DMS153 (cell line): ENCODE measurements around the gene CAMTA1.

ENCODE experiments used
- DNase-seq: peaks from one replicate; lab custom pipeline; 2025; lab: John Stamatoyannopoulos, UW

Gene CAMTA1

DNA sequence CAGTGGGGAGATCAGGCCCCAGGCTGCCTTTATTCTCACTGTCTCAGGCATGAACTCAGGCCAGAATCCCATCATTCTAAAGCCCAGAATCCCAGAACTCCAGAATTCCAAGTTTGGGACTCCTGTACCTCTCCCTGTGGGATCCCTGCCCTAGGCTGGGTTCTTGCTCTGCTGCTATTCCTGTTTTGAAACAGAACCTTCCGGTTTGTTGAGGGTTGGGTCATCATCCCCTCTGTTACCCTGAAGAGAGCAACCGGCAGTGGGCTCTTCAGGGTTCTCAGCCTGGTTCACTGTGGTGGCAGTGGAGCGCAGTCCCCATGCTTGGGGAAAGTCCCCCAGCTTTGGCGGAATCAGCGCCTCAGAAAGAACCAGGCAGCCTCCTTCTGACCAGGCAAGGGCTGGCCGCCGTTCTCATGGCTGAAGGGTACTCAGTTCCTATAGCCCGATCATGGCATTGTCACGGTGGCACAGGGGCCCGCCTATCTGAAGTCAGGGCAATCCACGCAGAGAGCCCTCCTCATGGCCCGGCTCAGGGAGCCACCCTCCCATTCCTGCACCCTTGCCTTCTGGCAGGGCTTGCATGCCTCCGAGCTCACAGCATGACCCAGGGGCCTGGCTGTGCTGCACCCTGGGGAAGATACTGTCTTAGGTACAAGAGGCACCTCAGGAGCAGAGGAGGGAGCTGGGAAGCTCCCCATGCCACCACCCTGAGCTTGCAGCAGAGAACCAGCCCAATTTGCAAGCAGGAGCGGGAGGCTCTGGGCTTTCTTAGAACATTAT, 650.2 kb downstream of the CAMTA1 start:
- DNase-seq = no peak

GRCh38 chr1:7436056-7437005, 651.1 kb downstream of the CAMTA1 start:
- DNase-seq = no peak

DNA sequence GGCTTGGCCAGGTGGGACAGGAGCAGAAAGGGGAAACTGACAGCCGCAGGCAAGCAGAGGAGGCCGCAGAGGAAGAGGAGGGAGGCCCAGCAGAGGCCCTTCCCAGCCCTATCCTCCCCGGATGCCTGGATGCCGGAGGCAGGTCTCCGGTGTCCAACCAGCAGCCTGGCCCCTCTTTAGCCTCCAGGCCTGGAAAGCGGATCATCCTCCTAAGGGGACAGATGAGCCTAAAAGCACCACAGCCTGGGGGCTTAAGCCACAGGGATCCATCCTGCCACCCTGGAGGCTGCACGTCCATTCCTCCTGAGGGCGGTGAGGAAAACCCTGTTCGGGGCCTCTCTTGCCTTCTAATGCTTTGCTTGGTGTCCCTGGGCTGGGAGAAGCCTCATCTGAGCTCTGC, 651.8 kb downstream of the CAMTA1 start:
- DNase-seq = no peak

DNA sequence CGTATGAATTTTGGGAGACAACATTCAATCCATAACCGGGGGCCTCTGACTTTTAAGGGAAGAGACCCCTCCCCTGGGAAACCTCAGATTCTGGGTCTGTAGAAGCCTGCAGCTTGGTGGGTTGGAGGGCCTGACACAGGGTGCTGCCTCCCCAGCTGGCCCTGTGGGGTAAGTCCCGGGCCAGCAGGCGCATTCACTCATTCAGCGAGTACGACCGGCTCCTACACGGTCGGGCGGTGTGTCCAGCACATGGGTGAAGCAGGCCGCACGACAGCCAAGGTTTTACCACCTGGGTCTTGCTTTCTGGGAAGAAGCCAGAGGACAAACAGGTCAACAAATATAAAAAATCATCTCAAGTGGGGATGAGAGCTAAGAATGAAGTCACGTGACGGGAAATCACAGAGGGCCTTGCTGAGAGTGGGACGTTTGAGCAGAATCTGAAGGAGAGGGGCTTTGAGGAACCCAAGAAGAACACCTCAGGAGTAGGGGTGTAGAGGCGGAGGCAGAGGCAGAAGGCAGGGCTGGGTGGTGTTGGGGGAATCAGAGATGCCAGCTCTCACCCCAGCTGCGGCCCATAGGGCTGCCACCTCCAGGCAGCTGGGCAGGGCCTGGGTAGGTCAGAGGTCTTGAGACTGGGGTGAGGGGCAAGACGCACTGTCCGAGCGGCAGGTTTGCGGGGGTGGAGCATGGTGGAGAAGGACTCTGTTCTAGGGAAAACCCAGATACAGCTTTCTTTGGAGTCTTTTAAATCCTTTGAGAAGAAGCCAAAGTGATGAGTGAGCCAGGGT, 652.5 kb downstream of the CAMTA1 start:
- DNase-seq = no peak

DNA sequence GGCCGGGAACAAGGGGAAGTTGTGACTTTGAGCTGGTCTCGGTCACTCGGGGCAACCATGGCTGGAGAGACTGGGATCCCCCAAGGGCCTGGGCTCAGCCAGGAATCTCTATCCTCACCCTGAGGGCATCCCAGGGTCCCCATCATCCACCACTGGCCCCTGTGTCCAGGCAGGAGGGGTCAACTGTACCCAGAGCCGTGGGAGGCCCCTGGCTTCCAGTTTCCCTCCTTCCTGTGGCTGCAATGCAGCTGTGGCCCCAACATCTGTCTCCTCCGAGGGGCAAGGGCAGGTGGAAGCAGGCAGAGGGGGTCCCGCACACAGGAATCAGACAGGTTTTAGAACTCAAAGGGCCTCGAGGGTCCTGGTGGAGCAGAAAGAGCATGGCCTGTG, 653.1 kb downstream of the CAMTA1 start:
- no peak for DNase-seq

DNA sequence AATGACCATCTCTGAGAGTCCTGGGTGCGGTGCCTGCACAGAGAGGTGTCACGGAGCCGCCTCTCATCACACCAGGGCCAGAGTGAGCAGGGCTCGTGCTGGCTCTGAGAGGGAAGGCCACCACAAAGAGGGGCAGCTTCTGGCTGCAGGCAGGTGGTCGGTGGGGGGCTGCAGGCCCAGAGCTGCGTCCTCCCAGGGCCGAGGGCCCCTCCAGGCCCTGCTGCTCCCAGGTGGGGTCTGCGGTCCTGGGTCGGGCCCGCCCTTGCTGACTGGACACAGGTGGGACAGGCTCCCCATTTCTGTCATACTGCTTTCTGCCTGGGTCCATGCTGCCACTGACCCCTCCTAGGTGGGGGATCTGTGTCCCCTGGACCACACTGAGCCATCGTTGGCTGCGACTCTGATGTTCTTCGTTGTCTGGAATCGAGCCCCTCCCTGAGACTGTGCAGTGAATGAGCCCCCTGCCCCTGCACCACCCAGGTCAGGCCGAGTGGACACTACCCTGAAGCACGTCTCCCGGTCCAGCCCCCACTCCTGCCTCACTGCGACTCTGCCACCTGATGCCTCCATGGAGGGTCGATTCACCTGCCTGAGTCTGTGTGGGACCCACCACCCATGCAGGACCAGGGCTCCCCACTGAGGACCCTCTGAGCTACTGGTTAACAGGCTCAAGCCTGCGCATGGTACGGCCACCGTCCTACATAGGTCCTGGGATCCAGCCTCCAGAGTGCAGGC, 653.8 kb downstream of the CAMTA1 start:
- DNase-seq = no peak

GRCh38 chr1:7440154-7440553, 654.9 kb downstream of the CAMTA1 start:
- DNase-seq = no peak

- no peak for DNase-seq
Measured at GRCh38 chr1:7441143-7441841, 656.0 kb downstream of the CAMTA1 start.

GRCh38 chr1:7442036-7442435, 656.8 kb downstream of the CAMTA1 start:
- DNase-seq = no peak

- no peak for DNase-seq
Measured at GRCh38 chr1:7442918-7443317, 657.7 kb downstream of the CAMTA1 start.

- no peak for DNase-seq
Measured at GRCh38 chr1:7444363-7444762, 659.1 kb downstream of the CAMTA1 start.

DNA sequence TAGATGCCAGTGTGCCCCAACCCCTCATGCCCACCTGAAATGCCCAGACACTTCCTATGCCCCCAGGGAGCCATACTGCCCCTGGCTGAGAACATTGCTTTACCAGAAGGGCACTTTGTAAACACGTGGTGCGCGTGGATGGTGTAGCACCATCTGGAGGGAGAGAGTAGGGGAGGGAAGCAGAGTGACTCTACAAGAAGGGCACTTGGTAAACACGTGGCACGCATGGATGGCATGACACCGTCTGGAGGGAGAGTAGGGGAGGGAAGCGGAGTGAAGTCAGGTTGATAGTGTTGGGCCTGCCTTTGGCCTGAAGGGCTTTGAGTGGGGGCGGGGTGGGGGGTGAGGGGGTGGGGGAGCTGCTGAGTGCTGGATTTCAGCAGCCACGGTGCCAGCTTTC, 661.8 kb downstream of the CAMTA1 start:
- peak; percentile 68 for DNase-seq

GRCh38 chr1:7447736-7448135, 662.5 kb downstream of the CAMTA1 start:
- no peak for DNase-seq

DNA sequence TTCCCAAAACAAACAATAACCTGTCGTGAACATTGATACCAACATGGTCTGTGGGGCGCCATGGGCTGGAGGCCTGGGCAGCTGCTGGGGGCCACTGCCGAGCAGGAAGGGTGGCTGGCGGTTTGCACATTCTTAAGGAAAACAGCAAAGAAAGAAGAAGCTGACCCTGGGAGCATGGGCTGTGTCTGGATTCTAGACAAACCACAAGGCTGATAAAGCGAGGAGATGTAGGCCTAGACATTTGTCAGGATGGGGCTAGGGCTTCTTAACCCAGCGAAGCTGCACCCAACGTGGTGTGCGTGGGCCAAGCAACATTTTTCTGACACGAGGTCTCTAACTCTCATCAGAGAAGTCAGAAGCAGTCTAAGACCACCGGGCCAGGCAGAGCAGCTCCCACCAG, 663.7 kb downstream of the CAMTA1 start:
- no peak for DNase-seq

DNA sequence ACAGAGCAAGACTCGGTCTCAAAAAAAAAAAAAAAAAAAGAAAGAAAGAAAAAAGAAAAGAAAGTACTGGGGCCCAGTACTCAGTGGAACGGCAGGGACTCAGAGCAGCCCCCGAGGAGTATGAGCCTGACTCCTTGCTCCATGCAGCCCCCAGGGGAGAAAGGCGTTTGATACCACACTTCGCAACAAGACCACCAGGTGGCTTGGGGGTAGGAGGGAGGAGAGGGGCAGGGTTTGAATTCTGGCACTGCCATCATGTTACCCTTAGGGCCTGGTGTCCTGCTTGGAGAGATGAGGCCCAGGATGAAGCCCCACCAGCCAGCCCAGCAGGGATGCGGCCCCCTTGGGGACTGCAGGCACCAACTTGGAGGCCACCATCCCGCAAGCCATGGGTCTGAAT, 664.5 kb downstream of the CAMTA1 start:
- no peak for DNase-seq

GRCh38 chr1:7450838-7451237, 665.6 kb downstream of the CAMTA1 start:
- DNase-seq = no peak

GRCh38 chr1:7453038-7453437, 667.8 kb downstream of the CAMTA1 start:
- no peak for DNase-seq

DNA sequence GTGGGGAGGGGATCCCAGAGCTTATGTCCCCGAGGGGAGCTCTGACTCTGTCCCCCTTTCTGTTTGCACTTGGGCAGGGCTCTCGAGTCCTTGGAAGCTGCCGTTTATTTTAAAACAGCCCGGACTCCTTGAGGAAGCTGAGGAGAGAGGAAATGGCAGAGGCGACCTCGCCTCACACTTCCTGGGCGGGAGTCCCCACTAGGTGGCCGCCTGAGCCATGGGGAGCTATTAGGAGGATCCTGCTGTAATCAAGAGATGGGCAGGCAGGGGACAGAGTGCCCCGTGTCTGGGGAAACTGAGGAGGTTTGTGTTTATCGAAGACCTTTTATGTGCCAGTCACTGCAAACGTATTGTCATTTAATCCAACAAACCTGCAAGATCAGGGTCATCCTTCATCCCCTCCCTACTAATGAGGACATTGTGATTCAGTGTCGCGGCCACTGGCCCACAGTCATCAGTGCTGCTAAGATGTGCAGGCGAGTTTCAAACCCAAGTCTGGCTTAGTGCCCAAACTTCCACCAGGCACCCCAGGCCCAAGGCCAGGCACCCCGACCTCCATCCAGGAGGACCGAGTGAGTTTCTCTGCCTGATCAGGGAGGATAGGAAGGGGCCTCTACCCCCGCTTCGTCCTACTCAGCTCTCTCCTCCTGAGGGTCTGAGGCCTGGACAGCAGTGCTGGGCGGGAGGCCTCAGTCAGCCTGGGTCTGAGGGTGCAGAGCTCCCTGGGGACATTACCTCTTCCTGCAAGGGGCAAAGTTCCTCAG, 669.0 kb downstream of the CAMTA1 start:
- peak; percentile 40 for DNase-seq

GRCh38 chr1:7454895-7455784, 669.9 kb downstream of the CAMTA1 start:
- DNase-seq = no peak
